WERI-Rb-1 (cell line): ENCODE measurements around the gene C17orf114.

Source experiments
- DNase-seq: peaks from one replicate; pipeline ENCODE4 v3.0.0-alpha.2; 2020
- H3K27ac ChIP-seq: fragments of 250-450 bp; sonication (Bioruptor Pico); 2 replicates; pipeline ENCODE4 v1.5.1; 2020; ENCODE audit warnings: mild to moderate bottlenecking, moderate library complexity
- H3K27me3 ChIP-seq: fragments of 250-450 bp; sonication (Bioruptor Pico); 2 replicates; pipeline ENCODE4 v1.5.1; 2021; ENCODE audit warnings: mild to moderate bottlenecking, low read depth, moderate library complexity; ENCODE audit not compliant: insufficient read depth, severe bottlenecking
- H3K36me3 ChIP-seq: fragments of 250-450 bp; sonication (Bioruptor Pico); 2 replicates; pipeline ENCODE4 v1.5.1; 2020; ENCODE audit warnings: mild to moderate bottlenecking, moderate library complexity
- H3K4me3 ChIP-seq: 2 replicates; pipeline ENCODE4 v1.5.1; 2011; ENCODE audit warnings: low read depth, mild to moderate bottlenecking, control low read depth, low read length
- H3K9me3 ChIP-seq: fragments of 250-450 bp; sonication (Bioruptor Pico); 2 replicates; pipeline ENCODE4 v1.5.1; 2021; ENCODE audit warnings: mild to moderate bottlenecking, moderate library complexity; ENCODE audit not compliant: severe bottlenecking
- TF ChIP-seq, protein P1 (sequence below): IDR thresholded peaks from 2 replicates; pipeline ENCODE4 v1.5.1; 2011; ENCODE audit warnings: low read depth, mild to moderate bottlenecking, control low read depth, inconsistent platforms, low read length

The C17orf114 gene

GRCh38 chr17:4788807-4789700 is 13.1 kb downstream of the C17orf114 start, which contains the start of gene GLTPD2:
Gene GLTPD2 (plus strand): TSS chr17:4788964. CDS start chr17:4789012, 48 bp downstream.
- Histone ChIP-seq H3K27ac (peak within 1 kb of the TSS; percentile 99), H3K27me3 (no peaks in the 10 kb centered on the region), H3K36me3 (no peaks in the 10 kb centered on the region), H3K4me3 (peak within 1 kb of the TSS; percentile 71), H3K9me3 (no peaks in the 10 kb centered on the region)
- no peak for DNase-seq
- TF ChIP-seq, protein P1, sequence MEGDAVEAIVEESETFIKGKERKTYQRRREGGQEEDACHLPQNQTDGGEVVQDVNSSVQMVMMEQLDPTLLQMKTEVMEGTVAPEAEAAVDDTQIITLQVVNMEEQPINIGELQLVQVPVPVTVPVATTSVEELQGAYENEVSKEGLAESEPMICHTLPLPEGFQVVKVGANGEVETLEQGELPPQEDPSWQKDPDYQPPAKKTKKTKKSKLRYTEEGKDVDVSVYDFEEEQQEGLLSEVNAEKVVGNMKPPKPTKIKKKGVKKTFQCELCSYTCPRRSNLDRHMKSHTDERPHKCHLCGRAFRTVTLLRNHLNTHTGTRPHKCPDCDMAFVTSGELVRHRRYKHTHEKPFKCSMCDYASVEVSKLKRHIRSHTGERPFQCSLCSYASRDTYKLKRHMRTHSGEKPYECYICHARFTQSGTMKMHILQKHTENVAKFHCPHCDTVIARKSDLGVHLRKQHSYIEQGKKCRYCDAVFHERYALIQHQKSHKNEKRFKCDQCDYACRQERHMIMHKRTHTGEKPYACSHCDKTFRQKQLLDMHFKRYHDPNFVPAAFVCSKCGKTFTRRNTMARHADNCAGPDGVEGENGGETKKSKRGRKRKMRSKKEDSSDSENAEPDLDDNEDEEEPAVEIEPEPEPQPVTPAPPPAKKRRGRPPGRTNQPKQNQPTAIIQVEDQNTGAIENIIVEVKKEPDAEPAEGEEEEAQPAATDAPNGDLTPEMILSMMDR = no peak

DNA sequence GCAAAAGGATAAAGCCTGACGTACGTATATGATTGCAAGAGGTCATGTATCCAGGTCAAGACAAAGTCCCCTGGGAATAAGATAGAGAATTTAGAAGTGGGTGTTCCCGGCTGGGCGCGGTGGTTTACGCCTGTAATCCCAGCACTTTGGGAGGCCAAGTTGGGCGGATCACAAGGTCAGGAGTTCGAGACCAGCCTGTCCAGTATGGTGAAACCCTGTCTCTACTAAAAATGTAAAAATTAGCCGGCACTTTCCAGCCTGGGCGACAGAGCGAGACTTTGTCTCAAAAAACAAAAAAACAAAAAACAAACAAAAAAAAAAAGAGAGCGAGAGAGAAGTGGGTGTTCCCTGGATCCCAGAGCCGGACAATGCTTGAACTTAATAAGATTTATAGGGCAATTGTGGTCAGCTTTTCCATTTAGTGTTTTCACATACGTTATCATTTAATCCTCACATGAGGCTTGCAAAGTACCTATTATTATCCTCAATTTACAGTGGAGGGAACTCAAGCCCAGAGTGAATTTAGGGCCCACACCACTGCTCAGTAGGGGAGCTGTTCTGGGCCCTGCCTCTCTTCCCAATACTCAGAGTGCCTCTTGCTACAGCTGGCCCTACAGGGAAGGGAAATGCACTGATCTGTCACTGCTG is 13.8 kb downstream of the C17orf114 start:
- Histone ChIP-seq H3K4me3 (no peak overlapping the region; the same call in 1 of the 2 replicates), H3K27ac (no peak overlapping the region), H3K36me3 (no peaks in the 10 kb centered on the region), H3K27me3 (no peaks in the 10 kb centered on the region), H3K9me3 (no peaks in the 10 kb centered on the region)
- TF ChIP-seq, protein P1 = no peak
- no peak for DNase-seq

DNA sequence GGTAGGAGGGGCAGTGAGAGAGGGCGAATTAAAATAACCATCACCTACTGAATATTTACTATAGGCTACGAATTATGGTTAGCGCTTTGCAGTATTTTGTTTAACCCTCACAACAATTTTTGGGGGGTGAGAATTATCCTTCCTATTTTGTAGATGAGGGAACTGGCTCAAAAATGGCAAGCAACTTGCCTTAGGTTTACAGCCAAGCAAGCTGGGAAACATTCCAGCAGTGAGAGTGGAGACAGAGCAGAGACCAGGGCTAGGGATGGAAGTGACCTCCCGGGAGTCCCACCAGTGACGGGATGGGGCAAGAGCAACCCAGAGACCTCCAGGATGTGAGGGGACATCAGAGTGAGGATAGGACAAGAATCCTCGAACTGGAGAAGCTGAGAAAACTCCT is 15.6 kb downstream of the C17orf114 start:
- Histone ChIP-seq H3K36me3 (no peaks in the 10 kb centered on the region), H3K27ac (peak overlapping the region; percentile 63), H3K4me3 (no peak overlapping the region), H3K27me3 (no peaks in the 10 kb centered on the region), H3K9me3 (no peaks in the 10 kb centered on the region)
- DNase-seq = no peak
- TF ChIP-seq, protein P1 = no peak

DNA sequence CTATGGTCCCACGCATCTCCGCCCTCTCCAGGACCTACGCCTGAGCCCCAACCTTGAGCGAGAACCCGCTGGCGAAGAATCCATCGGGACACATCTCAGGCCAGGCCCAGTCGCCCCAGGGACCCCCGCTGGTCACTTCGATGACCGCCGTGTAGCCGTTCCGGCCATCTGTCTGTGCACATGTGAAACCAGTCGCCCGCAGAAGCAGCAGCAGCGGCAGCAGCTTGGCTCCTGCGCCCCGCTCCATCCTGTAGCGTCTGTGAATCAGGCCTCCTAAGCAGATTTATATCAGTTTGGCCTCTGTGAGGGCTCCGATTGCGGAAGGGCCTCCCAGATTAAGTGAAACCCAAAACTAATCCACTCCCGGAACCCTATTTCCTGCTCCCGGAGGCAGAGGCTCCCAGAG is 16.0 kb downstream of the C17orf114 start, which contains the start of gene VMO1:
Gene VMO1, minus strand, starts transcription at position 259 of the 406 bp plus-strand sequence. Its CDS starts 12 bp downstream, at position 247.
- Histone ChIP-seq H3K27me3 (no peaks in the 10 kb centered on the region), H3K9me3 (no peaks in the 10 kb centered on the region), H3K27ac (peak within 1 kb of the TSS; percentile 63), H3K36me3 (no peaks in the 10 kb centered on the region), H3K4me3 (peak within 1 kb of the TSS; percentile 30)
- TF ChIP-seq, protein P1 = no peak
- DNase-seq = peak; percentile 91

DNA sequence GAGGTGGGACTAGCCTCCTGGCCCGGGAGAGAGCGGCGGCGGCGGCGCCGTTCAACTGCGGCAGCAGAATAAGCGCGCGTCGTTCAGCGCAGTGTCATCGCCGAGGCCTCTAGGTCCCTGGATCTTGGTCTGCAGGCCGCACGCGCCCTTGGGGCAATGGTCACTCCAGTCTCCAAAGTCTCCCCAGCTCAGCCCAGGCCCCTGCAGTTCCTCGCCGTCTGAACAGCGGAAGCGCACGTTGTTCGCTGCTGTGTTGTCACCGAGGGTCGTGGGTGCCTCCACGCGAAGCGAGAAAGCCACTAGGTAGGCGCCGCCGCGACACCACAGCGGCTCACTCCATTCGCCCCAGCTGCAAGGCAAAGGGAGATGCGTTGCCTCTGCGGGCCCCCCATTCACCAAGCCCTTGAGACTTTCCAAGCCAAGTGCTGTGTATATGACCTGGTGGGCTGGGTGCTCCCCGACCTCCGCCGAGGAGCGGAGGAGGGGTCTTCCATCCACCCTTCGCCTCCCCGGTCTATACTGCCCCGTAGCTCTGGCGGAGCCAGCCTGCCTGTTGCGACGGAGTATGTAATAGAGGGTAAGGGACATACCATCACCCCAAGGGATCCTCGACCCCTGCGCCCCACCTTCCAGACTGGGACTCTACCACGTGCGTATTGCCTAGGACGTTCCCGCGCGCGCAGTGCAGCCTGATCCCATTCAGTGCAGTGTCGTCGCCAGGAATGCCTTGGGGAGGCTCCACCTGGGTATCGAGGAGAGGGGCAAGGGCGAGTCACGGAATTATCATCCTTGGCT is 16.6 kb downstream of the C17orf114 start:
- TF ChIP-seq, protein P1 = no peak
- Histone ChIP-seq H3K9me3 (no peaks in the 10 kb centered on the region), H3K27ac (peak overlapping the region; percentile 63), H3K27me3 (no peaks in the 10 kb centered on the region), H3K4me3 (peak overlapping the region; percentile 30), H3K36me3 (no peaks in the 10 kb centered on the region)
- DNase-seq = no peak
